ENCODE results near the gene PTPRN2.

- TF ChIP-seq CTCF (IDR thresholded peaks at IDR 0.05), result no peak
- no peak for TF ChIP-seq POLR2A (IDR thresholded peaks at IDR 0.05)
Observed at GRCh38 chr7:157984423-157985163, 603.0 kb downstream of the PTPRN2 start.
